ENCODE data around the gene DUOX1. TPM values are rescaled to one million over a fixed set of nuclear protein-coding genes. Genes with fewer than 3 reads are reported as not detected.

DUOX1 gene
- polyA plus RNA-seq, 1 of the 3 experiments (the other 2 are of a cell fraction): not detected

DNA sequence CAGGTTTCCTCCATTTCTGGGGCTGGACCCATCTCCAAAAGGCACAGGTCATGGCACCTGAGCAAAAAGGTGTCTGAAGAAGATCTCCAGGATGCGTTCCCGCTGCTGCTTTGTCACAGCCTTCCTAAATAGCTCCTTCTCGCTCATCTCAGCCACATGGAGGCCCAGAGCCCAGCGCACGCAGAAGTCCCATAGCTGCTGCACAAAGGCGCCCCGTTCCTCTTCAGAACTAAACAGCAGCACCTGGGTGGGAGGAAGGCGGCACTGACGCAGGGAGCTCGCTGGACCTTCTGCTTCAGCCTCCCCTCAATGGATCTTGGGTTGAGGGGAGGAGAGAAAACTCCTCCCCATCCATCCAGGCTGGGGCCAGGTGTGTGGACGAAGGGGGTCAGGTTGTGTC is 24.2 kb upstream of the DUOX1 start:
- Histone ChIP-seq H4K20me1 (ENCODE audit: insufficient read depth) (no peaks in the 10 kb centered on the region), H3K9ac (no peak overlapping the region), H3F3A (replicated peaks; ENCODE audit: insufficient read depth) (no peaks in the 10 kb centered on the region), H3K36me3 (replicated peaks in 1 of 2; ENCODE audit: control insufficient read depth in 1 of 2, insufficient read depth in 2 of 2, low read length in 1 of 2) (no peaks in the 10 kb centered on the region), H3K9me3 (no peaks in the 10 kb centered on the region), H3K4me2 (no peak overlapping the region), H3K27ac (ENCODE audit: low read depth in 2 of 2, low read length in 1 of 2) (no peak overlapping the region), H3K4me3 (ENCODE audit: low read depth in 2 of 2, low read length in 1 of 2) (no peak overlapping the region), H2AFZ (ENCODE audit: low read depth) (no peak overlapping the region), H3K9me2 (no peaks in the 10 kb centered on the region), H3K79me2 (ENCODE audit: insufficient read depth) (no peaks in the 10 kb centered on the region), H3K27me3 (ENCODE audit: insufficient read depth) (peaks cover 19% of the 10 kb centered on the region; the same call in 1 of the 2 replicates), H3K4me1 (ENCODE audit: control insufficient read depth in 1 of 2, insufficient read depth in 2 of 2, low read depth in 1 of 2, low read length in 1 of 2) (no peaks in the 10 kb centered on the region; a peak in 1 of 4 replicates)
- WGBS (ENCODE audit: low lambda C conversion rate): 84% methylated on average over 10 of the region's 11 CpGs
- TF ChIP-seq MXI1 (IDR thresholded peaks at IDR 0.05; ENCODE audit: low read depth, low read length) (no peak), RCOR1 (IDR thresholded peaks at IDR 0.05; ENCODE audit: low read length) (no peak), CHD2 (IDR thresholded peaks at IDR 0.05; ENCODE audit: low read length, partially characterized antibody) (no peak), FOXJ3 (CRISPR knock-in tag; IDR thresholded peaks at IDR 0.05) (no peak), TAF1 (IDR thresholded peaks at IDR 0.05; ENCODE audit: borderline replicate concordance, low read depth, low read length) (no peak), GABPA (IDR thresholded peaks at IDR 0.05; ENCODE audit: low read depth) (no peak), JUND (IDR thresholded peaks at IDR 0.05) (no peak)
- TF ChIP-seq, protein P1, sequence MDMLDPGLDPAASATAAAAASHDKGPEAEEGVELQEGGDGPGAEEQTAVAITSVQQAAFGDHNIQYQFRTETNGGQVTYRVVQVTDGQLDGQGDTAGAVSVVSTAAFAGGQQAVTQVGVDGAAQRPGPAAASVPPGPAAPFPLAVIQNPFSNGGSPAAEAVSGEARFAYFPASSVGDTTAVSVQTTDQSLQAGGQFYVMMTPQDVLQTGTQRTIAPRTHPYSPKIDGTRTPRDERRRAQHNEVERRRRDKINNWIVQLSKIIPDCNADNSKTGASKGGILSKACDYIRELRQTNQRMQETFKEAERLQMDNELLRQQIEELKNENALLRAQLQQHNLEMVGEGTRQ (IDR thresholded peaks at IDR 0.05; ENCODE audit: borderline replicate concordance, low read depth, low read length): no peak
- TF ChIP-seq, protein P2, sequence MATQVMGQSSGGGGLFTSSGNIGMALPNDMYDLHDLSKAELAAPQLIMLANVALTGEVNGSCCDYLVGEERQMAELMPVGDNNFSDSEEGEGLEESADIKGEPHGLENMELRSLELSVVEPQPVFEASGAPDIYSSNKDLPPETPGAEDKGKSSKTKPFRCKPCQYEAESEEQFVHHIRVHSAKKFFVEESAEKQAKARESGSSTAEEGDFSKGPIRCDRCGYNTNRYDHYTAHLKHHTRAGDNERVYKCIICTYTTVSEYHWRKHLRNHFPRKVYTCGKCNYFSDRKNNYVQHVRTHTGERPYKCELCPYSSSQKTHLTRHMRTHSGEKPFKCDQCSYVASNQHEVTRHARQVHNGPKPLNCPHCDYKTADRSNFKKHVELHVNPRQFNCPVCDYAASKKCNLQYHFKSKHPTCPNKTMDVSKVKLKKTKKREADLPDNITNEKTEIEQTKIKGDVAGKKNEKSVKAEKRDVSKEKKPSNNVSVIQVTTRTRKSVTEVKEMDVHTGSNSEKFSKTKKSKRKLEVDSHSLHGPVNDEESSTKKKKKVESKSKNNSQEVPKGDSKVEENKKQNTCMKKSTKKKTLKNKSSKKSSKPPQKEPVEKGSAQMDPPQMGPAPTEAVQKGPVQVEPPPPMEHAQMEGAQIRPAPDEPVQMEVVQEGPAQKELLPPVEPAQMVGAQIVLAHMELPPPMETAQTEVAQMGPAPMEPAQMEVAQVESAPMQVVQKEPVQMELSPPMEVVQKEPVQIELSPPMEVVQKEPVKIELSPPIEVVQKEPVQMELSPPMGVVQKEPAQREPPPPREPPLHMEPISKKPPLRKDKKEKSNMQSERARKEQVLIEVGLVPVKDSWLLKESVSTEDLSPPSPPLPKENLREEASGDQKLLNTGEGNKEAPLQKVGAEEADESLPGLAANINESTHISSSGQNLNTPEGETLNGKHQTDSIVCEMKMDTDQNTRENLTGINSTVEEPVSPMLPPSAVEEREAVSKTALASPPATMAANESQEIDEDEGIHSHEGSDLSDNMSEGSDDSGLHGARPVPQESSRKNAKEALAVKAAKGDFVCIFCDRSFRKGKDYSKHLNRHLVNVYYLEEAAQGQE (IDR thresholded peaks at IDR 0.05; ENCODE audit: low read depth, low read length): no peak
- CTCF ChIA-PET: interaction anchor here (1.0 to 3.4 kb wide), 3 partner anchors 13 to 100 kb away, joined by 3 to 24 read pairs (median 4); no protein-coding TSS in a partner anchor
- POLR2A ChIA-PET: no interaction called here
- no peak for DNase-seq

DNA sequence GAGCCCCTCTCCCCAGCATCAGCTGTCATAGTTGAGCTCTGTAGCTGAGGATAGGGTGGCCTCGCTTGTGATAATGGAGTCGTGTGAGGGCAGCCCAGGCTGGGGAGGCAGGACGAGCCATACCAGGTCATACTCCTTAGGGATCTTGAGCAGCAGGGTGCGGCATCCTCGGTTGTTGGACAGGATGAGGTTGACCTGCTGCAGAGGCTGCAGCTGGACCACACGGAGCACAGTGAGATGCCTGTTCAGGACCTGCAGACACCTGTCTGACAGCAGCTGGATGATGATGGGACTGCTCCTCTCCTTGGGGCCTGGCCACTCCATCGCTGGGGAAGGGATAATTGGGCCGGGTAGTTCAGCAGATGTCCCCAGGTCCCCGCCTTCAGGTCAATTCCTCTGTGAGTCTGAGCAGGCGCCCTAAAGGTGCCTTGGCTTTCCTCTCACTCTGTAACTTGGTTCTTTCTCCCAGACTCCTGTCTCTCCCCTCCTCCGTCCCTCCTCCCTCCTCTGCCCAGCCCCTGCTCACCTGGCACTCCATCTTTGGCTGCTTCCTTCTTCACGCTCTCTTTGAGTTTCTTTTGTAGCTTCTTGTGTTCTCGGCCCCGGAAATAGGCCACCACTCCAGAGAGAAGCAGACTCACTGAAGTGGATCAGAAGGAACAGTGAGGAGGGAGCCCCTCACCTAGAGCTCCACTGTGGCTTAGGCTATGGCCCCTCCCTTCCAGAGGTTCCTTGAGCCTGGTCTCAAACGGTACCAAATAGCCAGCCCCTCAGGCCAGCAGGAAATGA is 23.6 kb upstream of the DUOX1 start:
- Histone ChIP-seq H3K79me2 (ENCODE audit: insufficient read depth) (no peaks in the 10 kb centered on the region), H3F3A (replicated peaks; ENCODE audit: insufficient read depth) (no peaks in the 10 kb centered on the region), H3K4me1 (ENCODE audit: control insufficient read depth in 1 of 2, insufficient read depth in 2 of 2, low read depth in 1 of 2, low read length in 1 of 2) (no peaks in the 10 kb centered on the region; a peak in 1 of 4 replicates), H2AFZ (ENCODE audit: low read depth) (no peak overlapping the region), H3K9me2 (no peaks in the 10 kb centered on the region), H3K36me3 (replicated peaks in 1 of 2; ENCODE audit: control insufficient read depth in 1 of 2, insufficient read depth in 2 of 2, low read length in 1 of 2) (no peaks in the 10 kb centered on the region), H3K9ac (no peak overlapping the region), H3K4me2 (no peak overlapping the region), H3K27ac (ENCODE audit: low read depth in 2 of 2, low read length in 1 of 2) (no peak overlapping the region), H3K9me3 (no peaks in the 10 kb centered on the region), H3K4me3 (ENCODE audit: low read depth in 2 of 2, low read length in 1 of 2) (no peak overlapping the region), H3K27me3 (ENCODE audit: insufficient read depth) (peaks cover 20% of the 10 kb centered on the region; the same call in 1 of the 2 replicates), H4K20me1 (ENCODE audit: insufficient read depth) (no peaks in the 10 kb centered on the region)
- no peak for DNase-seq
- POLR2A ChIA-PET: no interaction called here
- CTCF ChIA-PET: interaction anchor here (0.6 to 3.4 kb wide), 4 partner anchors 12 to 114 kb away, joined by 3 to 24 read pairs (median 4); no protein-coding TSS in a partner anchor
- WGBS (ENCODE audit: low lambda C conversion rate): 52% methylated on average over 8 of the region's 15 CpGs
- TF ChIP-seq FOXM1 (IDR thresholded peaks at IDR 0.05; ENCODE audit: low read depth): no peak
- TF ChIP-seq, protein P3, sequence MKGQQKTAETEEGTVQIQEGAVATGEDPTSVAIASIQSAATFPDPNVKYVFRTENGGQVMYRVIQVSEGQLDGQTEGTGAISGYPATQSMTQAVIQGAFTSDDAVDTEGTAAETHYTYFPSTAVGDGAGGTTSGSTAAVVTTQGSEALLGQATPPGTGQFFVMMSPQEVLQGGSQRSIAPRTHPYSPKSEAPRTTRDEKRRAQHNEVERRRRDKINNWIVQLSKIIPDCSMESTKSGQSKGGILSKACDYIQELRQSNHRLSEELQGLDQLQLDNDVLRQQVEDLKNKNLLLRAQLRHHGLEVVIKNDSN (IDR thresholded peaks at IDR 0.05; ENCODE audit: borderline replicate concordance, low read depth): no peak
- no peak for TF ChIP-seq ELF1 (IDR thresholded peaks at IDR 0.05)
- TF ChIP-seq, protein P2 (IDR thresholded peaks at IDR 0.05; ENCODE audit: low read depth, low read length): no peak
- TF ChIP-seq, protein P4, sequence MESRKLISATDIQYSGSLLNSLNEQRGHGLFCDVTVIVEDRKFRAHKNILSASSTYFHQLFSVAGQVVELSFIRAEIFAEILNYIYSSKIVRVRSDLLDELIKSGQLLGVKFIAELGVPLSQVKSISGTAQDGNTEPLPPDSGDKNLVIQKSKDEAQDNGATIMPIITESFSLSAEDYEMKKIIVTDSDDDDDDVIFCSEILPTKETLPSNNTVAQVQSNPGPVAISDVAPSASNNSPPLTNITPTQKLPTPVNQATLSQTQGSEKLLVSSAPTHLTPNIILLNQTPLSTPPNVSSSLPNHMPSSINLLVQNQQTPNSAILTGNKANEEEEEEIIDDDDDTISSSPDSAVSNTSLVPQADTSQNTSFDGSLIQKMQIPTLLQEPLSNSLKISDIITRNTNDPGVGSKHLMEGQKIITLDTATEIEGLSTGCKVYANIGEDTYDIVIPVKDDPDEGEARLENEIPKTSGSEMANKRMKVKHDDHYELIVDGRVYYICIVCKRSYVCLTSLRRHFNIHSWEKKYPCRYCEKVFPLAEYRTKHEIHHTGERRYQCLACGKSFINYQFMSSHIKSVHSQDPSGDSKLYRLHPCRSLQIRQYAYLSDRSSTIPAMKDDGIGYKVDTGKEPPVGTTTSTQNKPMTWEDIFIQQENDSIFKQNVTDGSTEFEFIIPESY (IDR thresholded peaks at IDR 0.05; ENCODE audit: borderline replicate concordance, low read depth): no peak
- no peak for TF ChIP-seq SIN3A (IDR thresholded peaks at IDR 0.05; ENCODE audit: borderline replicate concordance, low read depth, low read length)
- no peak for TF ChIP-seq TCF12 (IDR thresholded peaks at IDR 0.05)
